Measurements from ENCODE around the gene PSTK. TPM values are rescaled to one million over a fixed set of nuclear protein-coding genes. Genes with fewer than 3 reads are reported as not detected.

The PSTK gene
- total and polyA plus RNA-seq, 9 of the 15 experiments (the other 6 are each of a cell fraction or from before 2014, with no cell fraction given), result 13.2 to 49.7 (median 18.9) TPM

GRCh38 chr10:122931088-122931906 is 48.9 kb upstream of the PSTK start (continued):
- TF ChIP-seq IFI16 (CRISPR knock-in tag; IDR thresholded peaks at IDR 0.05), result no peak
- TF ChIP-seq, protein P1, sequence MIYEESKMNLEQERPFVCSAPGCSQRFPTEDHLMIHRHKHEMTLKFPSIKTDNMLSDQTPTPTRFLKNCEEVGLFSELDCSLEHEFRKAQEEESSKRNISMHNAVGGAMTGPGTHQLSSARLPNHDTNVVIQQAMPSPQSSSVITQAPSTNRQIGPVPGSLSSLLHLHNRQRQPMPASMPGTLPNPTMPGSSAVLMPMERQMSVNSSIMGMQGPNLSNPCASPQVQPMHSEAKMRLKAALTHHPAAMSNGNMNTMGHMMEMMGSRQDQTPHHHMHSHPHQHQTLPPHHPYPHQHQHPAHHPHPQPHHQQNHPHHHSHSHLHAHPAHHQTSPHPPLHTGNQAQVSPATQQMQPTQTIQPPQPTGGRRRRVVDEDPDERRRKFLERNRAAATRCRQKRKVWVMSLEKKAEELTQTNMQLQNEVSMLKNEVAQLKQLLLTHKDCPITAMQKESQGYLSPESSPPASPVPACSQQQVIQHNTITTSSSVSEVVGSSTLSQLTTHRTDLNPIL (CRISPR knock-in tag; IDR thresholded peaks at IDR 0.05), result no peak
- TF ChIP-seq MTA1 (IDR thresholded peaks at IDR 0.05; ENCODE audit: borderline replicate concordance), result no peak
- TF ChIP-seq THRAP3 (IDR thresholded peaks at IDR 0.05; ENCODE audit: borderline replicate concordance), result no peak
- TF ChIP-seq, protein P2, sequence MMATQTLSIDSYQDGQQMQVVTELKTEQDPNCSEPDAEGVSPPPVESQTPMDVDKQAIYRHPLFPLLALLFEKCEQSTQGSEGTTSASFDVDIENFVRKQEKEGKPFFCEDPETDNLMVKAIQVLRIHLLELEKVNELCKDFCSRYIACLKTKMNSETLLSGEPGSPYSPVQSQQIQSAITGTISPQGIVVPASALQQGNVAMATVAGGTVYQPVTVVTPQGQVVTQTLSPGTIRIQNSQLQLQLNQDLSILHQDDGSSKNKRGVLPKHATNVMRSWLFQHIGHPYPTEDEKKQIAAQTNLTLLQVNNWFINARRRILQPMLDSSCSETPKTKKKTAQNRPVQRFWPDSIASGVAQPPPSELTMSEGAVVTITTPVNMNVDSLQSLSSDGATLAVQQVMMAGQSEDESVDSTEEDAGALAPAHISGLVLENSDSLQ (IDR thresholded peaks at IDR 0.05), result peak; percentile 57
- TF ChIP-seq, protein P3, sequence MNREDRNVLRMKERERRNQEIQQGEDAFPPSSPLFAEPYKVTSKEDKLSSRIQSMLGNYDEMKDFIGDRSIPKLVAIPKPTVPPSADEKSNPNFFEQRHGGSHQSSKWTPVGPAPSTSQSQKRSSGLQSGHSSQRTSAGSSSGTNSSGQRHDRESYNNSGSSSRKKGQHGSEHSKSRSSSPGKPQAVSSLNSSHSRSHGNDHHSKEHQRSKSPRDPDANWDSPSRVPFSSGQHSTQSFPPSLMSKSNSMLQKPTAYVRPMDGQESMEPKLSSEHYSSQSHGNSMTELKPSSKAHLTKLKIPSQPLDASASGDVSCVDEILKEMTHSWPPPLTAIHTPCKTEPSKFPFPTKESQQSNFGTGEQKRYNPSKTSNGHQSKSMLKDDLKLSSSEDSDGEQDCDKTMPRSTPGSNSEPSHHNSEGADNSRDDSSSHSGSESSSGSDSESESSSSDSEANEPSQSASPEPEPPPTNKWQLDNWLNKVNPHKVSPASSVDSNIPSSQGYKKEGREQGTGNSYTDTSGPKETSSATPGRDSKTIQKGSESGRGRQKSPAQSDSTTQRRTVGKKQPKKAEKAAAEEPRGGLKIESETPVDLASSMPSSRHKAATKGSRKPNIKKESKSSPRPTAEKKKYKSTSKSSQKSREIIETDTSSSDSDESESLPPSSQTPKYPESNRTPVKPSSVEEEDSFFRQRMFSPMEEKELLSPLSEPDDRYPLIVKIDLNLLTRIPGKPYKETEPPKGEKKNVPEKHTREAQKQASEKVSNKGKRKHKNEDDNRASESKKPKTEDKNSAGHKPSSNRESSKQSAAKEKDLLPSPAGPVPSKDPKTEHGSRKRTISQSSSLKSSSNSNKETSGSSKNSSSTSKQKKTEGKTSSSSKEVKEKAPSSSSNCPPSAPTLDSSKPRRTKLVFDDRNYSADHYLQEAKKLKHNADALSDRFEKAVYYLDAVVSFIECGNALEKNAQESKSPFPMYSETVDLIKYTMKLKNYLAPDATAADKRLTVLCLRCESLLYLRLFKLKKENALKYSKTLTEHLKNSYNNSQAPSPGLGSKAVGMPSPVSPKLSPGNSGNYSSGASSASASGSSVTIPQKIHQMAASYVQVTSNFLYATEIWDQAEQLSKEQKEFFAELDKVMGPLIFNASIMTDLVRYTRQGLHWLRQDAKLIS (CRISPR knock-in tag; IDR thresholded peaks at IDR 0.05), result no peak
- TF ChIP-seq HES1 (IDR thresholded peaks at IDR 0.05; ENCODE audit: low read depth), result no peak
- TF ChIP-seq MAFK (IDR thresholded peaks at IDR 0.05; ENCODE audit: low read length), result peak; percentile 56; the same call in 1 of the 2 replicates
- peak; percentile 87 for TF ChIP-seq EP300 (IDR thresholded peaks at IDR 0.05; ENCODE audit: low read length)
- TF ChIP-seq, protein P4, sequence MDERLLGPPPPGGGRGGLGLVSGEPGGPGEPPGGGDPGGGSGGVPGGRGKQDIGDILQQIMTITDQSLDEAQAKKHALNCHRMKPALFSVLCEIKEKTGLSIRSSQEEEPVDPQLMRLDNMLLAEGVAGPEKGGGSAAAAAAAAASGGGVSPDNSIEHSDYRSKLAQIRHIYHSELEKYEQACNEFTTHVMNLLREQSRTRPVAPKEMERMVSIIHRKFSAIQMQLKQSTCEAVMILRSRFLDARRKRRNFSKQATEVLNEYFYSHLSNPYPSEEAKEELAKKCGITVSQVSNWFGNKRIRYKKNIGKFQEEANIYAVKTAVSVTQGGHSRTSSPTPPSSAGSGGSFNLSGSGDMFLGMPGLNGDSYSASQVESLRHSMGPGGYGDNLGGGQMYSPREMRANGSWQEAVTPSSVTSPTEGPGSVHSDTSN (CRISPR knock-in tag; IDR thresholded peaks at IDR 0.05; ENCODE audit: low read depth), result no peak
- TF ChIP-seq, protein P4 (tag; conservative IDR thresholded peaks at IDR 0.05; ENCODE audit: low read depth), result peak; percentile 55
- no peak for TF ChIP-seq MTF1 (CRISPR knock-in tag; IDR thresholded peaks at IDR 0.05; ENCODE audit: borderline replicate concordance)
- TF ChIP-seq, protein P5, sequence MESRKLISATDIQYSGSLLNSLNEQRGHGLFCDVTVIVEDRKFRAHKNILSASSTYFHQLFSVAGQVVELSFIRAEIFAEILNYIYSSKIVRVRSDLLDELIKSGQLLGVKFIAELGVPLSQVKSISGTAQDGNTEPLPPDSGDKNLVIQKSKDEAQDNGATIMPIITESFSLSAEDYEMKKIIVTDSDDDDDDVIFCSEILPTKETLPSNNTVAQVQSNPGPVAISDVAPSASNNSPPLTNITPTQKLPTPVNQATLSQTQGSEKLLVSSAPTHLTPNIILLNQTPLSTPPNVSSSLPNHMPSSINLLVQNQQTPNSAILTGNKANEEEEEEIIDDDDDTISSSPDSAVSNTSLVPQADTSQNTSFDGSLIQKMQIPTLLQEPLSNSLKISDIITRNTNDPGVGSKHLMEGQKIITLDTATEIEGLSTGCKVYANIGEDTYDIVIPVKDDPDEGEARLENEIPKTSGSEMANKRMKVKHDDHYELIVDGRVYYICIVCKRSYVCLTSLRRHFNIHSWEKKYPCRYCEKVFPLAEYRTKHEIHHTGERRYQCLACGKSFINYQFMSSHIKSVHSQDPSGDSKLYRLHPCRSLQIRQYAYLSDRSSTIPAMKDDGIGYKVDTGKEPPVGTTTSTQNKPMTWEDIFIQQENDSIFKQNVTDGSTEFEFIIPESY (CRISPR knock-in tag; IDR thresholded peaks at IDR 0.05), result no peak
- no peak for TF ChIP-seq TAF7 (tag; IDR thresholded peaks at IDR 0.05)

All from K562 (cell line).